Neuronal stem cell (in vitro differentiated cells): ENCODE results near the gene KRTAP20-2. TPM values are rescaled to one million over a fixed set of nuclear protein-coding genes. Genes with fewer than 3 reads are reported as not detected.

ENCODE experiments used
- DNase-seq: peaks from one replicate; pipeline ENCODE4 v3.0.0-alpha.2; 2013; ENCODE audit warnings: low spot score
- H2AFZ ChIP-seq: one replicate; pipeline ENCODE4 v1.6.1; 2013; ENCODE audit warnings: mild to moderate bottlenecking, low read length, inconsistent platforms
- H2AK5ac ChIP-seq: 2 replicates; pipeline ENCODE4 v1.6.1; 2013; ENCODE audit warnings: low read depth, mild to moderate bottlenecking, inconsistent platforms, low read length, moderate library complexity, mixed read lengths
- H2BK120ac ChIP-seq: 2 replicates; pipeline ENCODE4 v1.6.1; 2013; ENCODE audit warnings: low read depth, mild to moderate bottlenecking, inconsistent platforms, low read length, moderate library complexity, mixed read lengths
- H2BK12ac ChIP-seq: one replicate; pipeline ENCODE4 v1.6.1; 2013; ENCODE audit warnings: low read length, inconsistent platforms
- H2BK15ac ChIP-seq: 2 replicates; pipeline ENCODE4 v1.6.1; 2013; ENCODE audit warnings: mild to moderate bottlenecking, low read length, inconsistent platforms, mixed read lengths
- H2BK5ac ChIP-seq: one replicate; pipeline ENCODE4 v1.6.1; 2013; ENCODE audit warnings: inconsistent platforms, mild to moderate bottlenecking, low read length, moderate library complexity
- H3K14ac ChIP-seq: one replicate; pipeline ENCODE4 v1.6.1; 2013; ENCODE audit warnings: low read length, inconsistent platforms
- H3K18ac ChIP-seq: 2 replicates; pipeline ENCODE4 v1.6.1; 2013; ENCODE audit warnings: low read length, inconsistent platforms
- H3K23ac ChIP-seq: 2 replicates; pipeline ENCODE4 v1.6.1; 2013; ENCODE audit warnings: low read depth, mild to moderate bottlenecking, mixed read lengths, low read length, inconsistent platforms; ENCODE audit not compliant: poor library complexity
- H3K27ac ChIP-seq: replicated peaks from 3 replicates; pipeline ENCODE4 v1.5.1; 2013; ENCODE audit warnings: low read length, inconsistent platforms
- H3K27me3 ChIP-seq, 3 experiments: 2 replicates each; pipeline ENCODE4 v1.6.1; 2013; ENCODE audit warnings: low read length in 3 of 3, mild to moderate bottlenecking in 2 of 3, inconsistent platforms in 1 of 3, low read depth in 1 of 3, mixed read lengths in 1 of 3, moderate library complexity in 1 of 3; ENCODE audit not compliant: control insufficient read depth in 3 of 3, insufficient read depth in 3 of 3
- H3K36me3 ChIP-seq, 2 donors: replicated peaks in 1 of 2; 2 replicates each; pipeline ENCODE4 v1.6.1; 2013; ENCODE audit warnings: low read length in 2 of 2; ENCODE audit not compliant: control insufficient read depth in 2 of 2, insufficient read depth in 2 of 2
- H3K4ac ChIP-seq: 2 replicates; pipeline ENCODE4 v1.6.1; 2013; ENCODE audit warnings: inconsistent platforms, mild to moderate bottlenecking, low read length, moderate library complexity
- H3K4me1 ChIP-seq, 2 donors: 1 replicate in 1 of 2; 2 replicates in 1 of 2; pipeline ENCODE4 v1.6.1; 2013; ENCODE audit warnings: low read length in 2 of 2, low read depth in 1 of 2; ENCODE audit not compliant: control insufficient read depth in 2 of 2, insufficient read depth in 1 of 2
- H3K4me2 ChIP-seq: one replicate; pipeline ENCODE4 v1.6.1; 2013; ENCODE audit warnings: mild to moderate bottlenecking, low read length, inconsistent platforms; ENCODE audit not compliant: insufficient read depth, poor library complexity, severe bottlenecking
- H3K4me3 ChIP-seq, 2 donors: 2 replicates each; pipeline ENCODE4 v1.5.1; 2013; ENCODE audit warnings: low read length in 2 of 2, mild to moderate bottlenecking in 2 of 2, inconsistent platforms in 1 of 2, moderate library complexity in 1 of 2
- H3K79me1 ChIP-seq: one replicate; pipeline ENCODE4 v1.6.1; 2013; ENCODE audit warnings: low read depth, mild to moderate bottlenecking, inconsistent platforms, low read length, moderate library complexity
- H3K9ac ChIP-seq: one replicate; pipeline ENCODE4 v1.6.1; 2013; ENCODE audit warnings: mild to moderate bottlenecking, low read depth, low read length, inconsistent platforms; ENCODE audit not compliant: poor library complexity
- H3K9me3 ChIP-seq, 2 donors: replicated peaks in 1 of 2; 2 replicates each; pipeline versions ENCODE3 to v1.6.1; 2013; ENCODE audit warnings: low read length in 2 of 2, mild to moderate bottlenecking in 2 of 2, inconsistent platforms in 1 of 2, low read depth in 1 of 2, mixed read lengths in 1 of 2, moderate library complexity in 1 of 2; ENCODE audit not compliant: control insufficient read depth in 2 of 2, insufficient read depth in 1 of 2
- H4K8ac ChIP-seq: one replicate; pipeline ENCODE4 v1.6.1; 2013; ENCODE audit warnings: low read depth, mild to moderate bottlenecking, inconsistent platforms, low read length, moderate library complexity
- H4K91ac ChIP-seq: one replicate; pipeline ENCODE4 v1.6.1; 2013; ENCODE audit warnings: low read length, low read depth, mild to moderate bottlenecking, inconsistent platforms; ENCODE audit not compliant: poor library complexity
- WGBS, 2 donors: extraction: QIAGEN DNeasy Blood & Tissue Kit; methylation state at CpG; one replicate each; pipeline ENCODE4 v1.1.7; 2013; ENCODE audit warnings: missing lambda C conversion rate in 2 of 2, mixed read lengths in 1 of 2; ENCODE audit not compliant: insufficient read length in 2 of 2, insufficient replicate concordance in 1 of 2; ENCODE audit errors: extremely low coverage in 2 of 2; 5-methylcytosine and 5-hydroxymethylcytosine counted together
- polyA plus RNA-seq, 2 experiments: library from polyadenylated mRNA; stranded (reverse); fragments of 200-250 nt; gene quantifications; one replicate each; pipeline ENCODE4 v1.2.3, GENCODE V29; 2013

The KRTAP20-2 gene
- not detected for polyA plus RNA-seq (2013, experiment 1 of 2)
- polyA plus RNA-seq (2013, experiment 2 of 2): not detected

DNA sequence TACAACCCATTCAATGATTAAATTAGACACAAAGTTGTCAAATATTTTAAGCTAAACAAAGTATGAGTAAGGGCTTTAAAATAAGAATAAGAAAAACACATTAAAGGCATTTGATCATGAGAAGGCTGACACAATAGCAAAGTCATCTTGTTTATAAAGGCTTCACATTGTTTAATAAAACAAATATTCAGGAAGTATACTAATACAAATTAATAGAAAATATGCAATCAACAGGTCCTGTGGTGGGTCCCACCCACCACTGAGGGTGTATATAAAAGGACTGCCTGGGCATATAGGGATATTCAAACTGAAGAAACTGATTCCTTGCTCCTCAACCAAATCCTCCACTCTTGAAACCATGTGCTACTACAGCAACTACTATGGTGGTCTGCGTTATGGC is at the start of gene KRTAP20-2:
Gene KRTAP20-2 (plus strand): TSS at position 301 of the 400 bp plus-strand sequence. CDS start 58 bp downstream, at position 359.
- Histone ChIP-seq H3K4me2 (no peak within 1 kb of the TSS), H2AK5ac (no peak within 1 kb of the TSS), H2BK5ac (no peak within 1 kb of the TSS), H3K4me3 (no peak within 1 kb of the TSS), H3K79me1 (no peaks in the 10 kb centered on the region), H3K18ac (no peak within 1 kb of the TSS), H3K4ac (no peak within 1 kb of the TSS), H4K8ac (no peak within 1 kb of the TSS), H4K91ac (no peak within 1 kb of the TSS), H3K27ac (no peak within 1 kb of the TSS), H3K14ac (no peak within 1 kb of the TSS), H2AFZ (no peak within 1 kb of the TSS), H3K9ac (no peak within 1 kb of the TSS), H3K23ac (no peak within 1 kb of the TSS), H3K4me1 (no peaks in the 10 kb centered on the region), H3K27me3 (no peaks in the 10 kb centered on the region), H3K9me3 (no peaks in the 10 kb centered on the region), H3K36me3 (no peaks in the 10 kb centered on the region), H2BK15ac (no peak within 1 kb of the TSS), H2BK120ac (no peak within 1 kb of the TSS), H2BK12ac (no peak within 1 kb of the TSS)
- no peak for DNase-seq
- WGBS, 2 donors: no CpG with 5 or more reads among the region's 1 CpG

DNA sequence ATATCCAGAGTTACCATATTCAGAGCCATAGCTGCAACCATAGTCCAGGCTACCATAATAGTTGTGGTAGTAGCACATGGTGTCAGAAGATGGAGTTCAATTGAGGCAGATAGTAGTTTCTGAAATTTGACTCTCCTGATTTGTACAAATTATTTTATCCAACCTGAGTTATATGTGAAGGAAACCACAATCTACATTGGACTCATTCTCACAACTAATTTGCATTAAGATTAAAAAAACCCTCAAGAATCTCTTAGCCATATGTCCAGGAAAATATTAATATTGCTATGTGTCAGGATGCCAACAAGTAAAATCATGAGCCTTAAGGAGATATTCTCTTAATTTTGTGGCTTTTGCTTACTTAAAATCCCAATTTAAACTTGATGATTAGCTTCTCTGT is 44.7 kb upstream of the KRTAP20-2 start, which contains the start of gene KRTAP22-2:
Gene KRTAP22-2 (minus strand): TSS at position 101 of the 400 bp plus-strand sequence.
- Histone ChIP-seq H3K9ac (no peak within 1 kb of the TSS), H3K4me3 (no peak within 1 kb of the TSS), H4K8ac (no peak within 1 kb of the TSS), H3K79me1 (no peaks in the 10 kb centered on the region), H3K4me1 (no peaks in the 10 kb centered on the region), H3K36me3 (no peaks in the 10 kb centered on the region), H4K91ac (no peak within 1 kb of the TSS), H2BK12ac (no peak within 1 kb of the TSS), H3K18ac (no peak within 1 kb of the TSS), H2BK120ac (no peak within 1 kb of the TSS), H2AK5ac (no peak within 1 kb of the TSS), H3K27me3 (no peaks in the 10 kb centered on the region), H3K23ac (no peak within 1 kb of the TSS), H3K4me2 (no peak within 1 kb of the TSS), H2BK5ac (no peak within 1 kb of the TSS), H3K14ac (no peak within 1 kb of the TSS), H3K9me3 (no peaks in the 10 kb centered on the region), H3K27ac (no peak within 1 kb of the TSS), H2BK15ac (no peak within 1 kb of the TSS), H2AFZ (no peak within 1 kb of the TSS), H3K4ac (no peak within 1 kb of the TSS)
- no peak for DNase-seq

- H3K4me1 ChIP-seq: no peaks in the 10 kb centered on the region
- H3K14ac ChIP-seq: no peak within 1 kb of the TSS
- H3K9me3 ChIP-seq: no peaks in the 10 kb centered on the region
- H2BK5ac ChIP-seq: no peak within 1 kb of the TSS
- H2BK15ac ChIP-seq: peak within 1 kb of the TSS; percentile 33
- WGBS, 2 donors: no CpG with 5 or more reads among the region's 4 CpGs
- H2BK120ac ChIP-seq: no peak within 1 kb of the TSS
- no peaks in the 10 kb centered on the region for H3K27me3 ChIP-seq
- peak within 1 kb of the TSS; percentile 8 for H2BK12ac ChIP-seq
- H2AK5ac ChIP-seq: peak within 1 kb of the TSS; percentile 28
- no peak within 1 kb of the TSS for H3K4me3 ChIP-seq
- no peak within 1 kb of the TSS for H3K27ac ChIP-seq
- no peak within 1 kb of the TSS for H4K8ac ChIP-seq
- peak within 1 kb of the TSS; percentile 55 for H3K18ac ChIP-seq
- peak within 1 kb of the TSS; percentile 24 for H3K4ac ChIP-seq
- H3K4me2 ChIP-seq: no peak within 1 kb of the TSS
- DNase-seq: no peak
- H3K36me3 ChIP-seq: no peaks in the 10 kb centered on the region
- H2AFZ ChIP-seq: no peak within 1 kb of the TSS
- no peak within 1 kb of the TSS for H3K23ac ChIP-seq
- no peak within 1 kb of the TSS for H4K91ac ChIP-seq
- H3K9ac ChIP-seq: no peak within 1 kb of the TSS
- H3K79me1 ChIP-seq: no peaks in the 10 kb centered on the region
Observed at GRCh38 chr21:30592140-30592539, 42.9 kb upstream of the KRTAP20-2 start, which contains the start of gene KRTAP6-3. Gene KRTAP6-3 (plus strand): TSS chr21:30592440. CDS start chr21:30592446, 6 bp downstream.

DNA sequence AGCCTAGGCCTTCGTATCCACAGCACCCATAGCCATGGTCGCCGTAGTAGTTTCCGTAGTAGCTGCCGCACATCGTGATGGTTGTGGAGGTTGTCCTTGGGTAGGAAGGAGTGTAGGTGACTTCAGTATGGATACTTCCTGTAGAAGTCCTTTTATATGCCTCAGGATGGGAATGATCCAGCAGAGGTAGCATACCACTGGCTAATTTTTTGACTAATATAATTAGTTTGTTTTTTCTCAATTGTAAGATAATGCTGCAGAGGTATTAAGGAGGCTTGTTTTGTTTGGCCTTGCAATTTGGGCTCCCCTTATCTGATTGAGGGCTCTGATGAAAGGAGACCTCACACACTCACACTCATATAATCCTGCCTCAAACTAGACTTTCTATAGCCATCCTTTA is 36.2 kb upstream of the KRTAP20-2 start, which contains the start of gene KRTAP6-2:
Gene KRTAP6-2 (minus strand): TSS at position 101 of the 400 bp plus-strand sequence. CDS start 28 bp downstream, at position 73.
- DNase-seq: no peak
- H3K36me3 ChIP-seq: no peaks in the 10 kb centered on the region

More for the DNA sequence above, 36.2 kb upstream of the KRTAP20-2 start, which contains the start of gene KRTAP6-2:
- Histone ChIP-seq H3K4ac (no peak within 1 kb of the TSS), H3K9ac (no peak within 1 kb of the TSS), H3K4me2 (no peak within 1 kb of the TSS), H3K79me1 (no peaks in the 10 kb centered on the region), H3K4me1 (no peaks in the 10 kb centered on the region), H2BK120ac (no peak within 1 kb of the TSS), H3K27ac (no peak within 1 kb of the TSS), H3K9me3 (peaks cover 0 to 2% of the 10 kb centered on the region in 2 donors), H4K91ac (no peak within 1 kb of the TSS), H2AK5ac (peak within 1 kb of the TSS; percentile 64), H3K4me3 (no peak within 1 kb of the TSS), H2BK15ac (no peak within 1 kb of the TSS), H3K27me3 (no peaks in the 10 kb centered on the region), H4K8ac (no peak within 1 kb of the TSS), H3K23ac (peak within 1 kb of the TSS; percentile 8), H2BK5ac (no peak within 1 kb of the TSS), H2BK12ac (peak within 1 kb of the TSS; percentile 33), H3K14ac (no peak within 1 kb of the TSS), H3K18ac (peak within 1 kb of the TSS; percentile 80), H2AFZ (no peak within 1 kb of the TSS)
- no CpG with 5 or more reads among the region's 6 CpGs for WGBS, 2 donors
